HL-60 (cell line): ENCODE measurements around the gene FGF4.

ENCODE experiments used
- DNase-seq, 2 experiments: peaks; one replicate each; pipeline ENCODE4 v3.0.0-alpha.2; 2010 to 2020; ENCODE audit warnings: low read depth in 1 of 2, low spot score in 1 of 2
- H3K27ac ChIP-seq: fragments of 250-450 bp; sonication (Bioruptor Pico); replicated peaks from 2 replicates; pipeline ENCODE4 v1.5.1; 2020; ENCODE audit warnings: mild to moderate bottlenecking, moderate library complexity
- H3K27me3 ChIP-seq: fragments of 250-450 bp; sonication (Bioruptor Pico); 2 replicates; pipeline ENCODE4 v1.5.1; 2021; ENCODE audit warnings: mild to moderate bottlenecking, moderate library complexity; ENCODE audit not compliant: insufficient read depth, poor library complexity, severe bottlenecking
- H3K4me3 ChIP-seq: replicated peaks from 2 replicates; pipeline ENCODE4 v1.5.1; 2011; ENCODE audit warnings: mild to moderate bottlenecking, control low read depth, low read length; ENCODE audit not compliant: insufficient read depth
- GABPA ChIP-seq: IDR thresholded peaks from 2 replicates; pipeline ENCODE4 v1.6.1; 2012; ENCODE audit warnings: low read depth
- POLR2AphosphoS5 ChIP-seq: IDR thresholded peaks from 2 replicates; pipeline ENCODE4 v1.6.1; 2012; ENCODE audit warnings: low read depth
- SPI1 ChIP-seq: IDR thresholded peaks from 2 replicates; pipeline ENCODE4 v1.6.1; 2012; ENCODE audit warnings: low read depth, mild to moderate bottlenecking, borderline replicate concordance
- TF ChIP-seq, protein P1 (sequence below): IDR thresholded peaks from 2 replicates; pipeline ENCODE4 v1.6.1; 2012; ENCODE audit warnings: low read depth; ENCODE audit not compliant: insufficient replicate concordance
- TF ChIP-seq, protein P2 (sequence below): IDR thresholded peaks from one replicate; pipeline ENCODE4 v1.5.1; 2011; ENCODE audit warnings: low read length, control low read depth, inconsistent platforms; ENCODE audit not compliant: insufficient read depth

Gene FGF4

GRCh38 chr11:69730500-69730899, 44.6 kb downstream of the FGF4 start:
- DNase-seq, result no peak
- peaks cover 2% of the 10 kb centered on the region for H3K27me3 ChIP-seq
- H3K4me3 ChIP-seq, result no peak overlapping the region
- H3K27ac ChIP-seq, result no peak overlapping the region
- no peak for TF ChIP-seq GABPA

DNA sequence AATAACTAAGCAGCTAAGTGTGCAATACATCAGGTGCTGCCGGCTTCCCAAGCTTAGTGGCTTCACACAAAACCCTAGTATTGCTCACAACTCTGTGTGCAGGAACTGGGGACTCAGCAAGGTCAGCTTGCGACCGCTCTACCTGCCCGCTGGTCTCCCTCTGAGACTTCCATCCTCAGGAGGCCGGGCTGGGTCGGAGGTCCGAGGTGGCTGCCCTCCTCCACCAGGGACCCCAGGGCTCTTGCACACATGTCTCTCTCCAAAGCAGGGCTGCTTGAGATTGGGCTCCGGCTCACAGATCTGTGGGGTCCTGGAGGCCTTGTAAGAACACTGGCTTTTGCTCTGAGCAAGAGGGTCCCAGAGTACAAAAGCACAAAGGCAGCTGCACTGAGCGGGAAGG, 45.9 kb downstream of the FGF4 start:
- no peak for DNase-seq
- no peak for TF ChIP-seq POLR2AphosphoS5
- no peak for TF ChIP-seq GABPA
- TF ChIP-seq, protein P1, sequence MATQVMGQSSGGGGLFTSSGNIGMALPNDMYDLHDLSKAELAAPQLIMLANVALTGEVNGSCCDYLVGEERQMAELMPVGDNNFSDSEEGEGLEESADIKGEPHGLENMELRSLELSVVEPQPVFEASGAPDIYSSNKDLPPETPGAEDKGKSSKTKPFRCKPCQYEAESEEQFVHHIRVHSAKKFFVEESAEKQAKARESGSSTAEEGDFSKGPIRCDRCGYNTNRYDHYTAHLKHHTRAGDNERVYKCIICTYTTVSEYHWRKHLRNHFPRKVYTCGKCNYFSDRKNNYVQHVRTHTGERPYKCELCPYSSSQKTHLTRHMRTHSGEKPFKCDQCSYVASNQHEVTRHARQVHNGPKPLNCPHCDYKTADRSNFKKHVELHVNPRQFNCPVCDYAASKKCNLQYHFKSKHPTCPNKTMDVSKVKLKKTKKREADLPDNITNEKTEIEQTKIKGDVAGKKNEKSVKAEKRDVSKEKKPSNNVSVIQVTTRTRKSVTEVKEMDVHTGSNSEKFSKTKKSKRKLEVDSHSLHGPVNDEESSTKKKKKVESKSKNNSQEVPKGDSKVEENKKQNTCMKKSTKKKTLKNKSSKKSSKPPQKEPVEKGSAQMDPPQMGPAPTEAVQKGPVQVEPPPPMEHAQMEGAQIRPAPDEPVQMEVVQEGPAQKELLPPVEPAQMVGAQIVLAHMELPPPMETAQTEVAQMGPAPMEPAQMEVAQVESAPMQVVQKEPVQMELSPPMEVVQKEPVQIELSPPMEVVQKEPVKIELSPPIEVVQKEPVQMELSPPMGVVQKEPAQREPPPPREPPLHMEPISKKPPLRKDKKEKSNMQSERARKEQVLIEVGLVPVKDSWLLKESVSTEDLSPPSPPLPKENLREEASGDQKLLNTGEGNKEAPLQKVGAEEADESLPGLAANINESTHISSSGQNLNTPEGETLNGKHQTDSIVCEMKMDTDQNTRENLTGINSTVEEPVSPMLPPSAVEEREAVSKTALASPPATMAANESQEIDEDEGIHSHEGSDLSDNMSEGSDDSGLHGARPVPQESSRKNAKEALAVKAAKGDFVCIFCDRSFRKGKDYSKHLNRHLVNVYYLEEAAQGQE, result no peak
- TF ChIP-seq, protein P2, sequence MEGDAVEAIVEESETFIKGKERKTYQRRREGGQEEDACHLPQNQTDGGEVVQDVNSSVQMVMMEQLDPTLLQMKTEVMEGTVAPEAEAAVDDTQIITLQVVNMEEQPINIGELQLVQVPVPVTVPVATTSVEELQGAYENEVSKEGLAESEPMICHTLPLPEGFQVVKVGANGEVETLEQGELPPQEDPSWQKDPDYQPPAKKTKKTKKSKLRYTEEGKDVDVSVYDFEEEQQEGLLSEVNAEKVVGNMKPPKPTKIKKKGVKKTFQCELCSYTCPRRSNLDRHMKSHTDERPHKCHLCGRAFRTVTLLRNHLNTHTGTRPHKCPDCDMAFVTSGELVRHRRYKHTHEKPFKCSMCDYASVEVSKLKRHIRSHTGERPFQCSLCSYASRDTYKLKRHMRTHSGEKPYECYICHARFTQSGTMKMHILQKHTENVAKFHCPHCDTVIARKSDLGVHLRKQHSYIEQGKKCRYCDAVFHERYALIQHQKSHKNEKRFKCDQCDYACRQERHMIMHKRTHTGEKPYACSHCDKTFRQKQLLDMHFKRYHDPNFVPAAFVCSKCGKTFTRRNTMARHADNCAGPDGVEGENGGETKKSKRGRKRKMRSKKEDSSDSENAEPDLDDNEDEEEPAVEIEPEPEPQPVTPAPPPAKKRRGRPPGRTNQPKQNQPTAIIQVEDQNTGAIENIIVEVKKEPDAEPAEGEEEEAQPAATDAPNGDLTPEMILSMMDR, result no peak
- TF ChIP-seq SPI1, result no peak
- Histone ChIP-seq H3K27ac (no peak overlapping the region), H3K4me3 (no peak overlapping the region), H3K27me3 (peaks cover 5% of the 10 kb centered on the region)

DNA sequence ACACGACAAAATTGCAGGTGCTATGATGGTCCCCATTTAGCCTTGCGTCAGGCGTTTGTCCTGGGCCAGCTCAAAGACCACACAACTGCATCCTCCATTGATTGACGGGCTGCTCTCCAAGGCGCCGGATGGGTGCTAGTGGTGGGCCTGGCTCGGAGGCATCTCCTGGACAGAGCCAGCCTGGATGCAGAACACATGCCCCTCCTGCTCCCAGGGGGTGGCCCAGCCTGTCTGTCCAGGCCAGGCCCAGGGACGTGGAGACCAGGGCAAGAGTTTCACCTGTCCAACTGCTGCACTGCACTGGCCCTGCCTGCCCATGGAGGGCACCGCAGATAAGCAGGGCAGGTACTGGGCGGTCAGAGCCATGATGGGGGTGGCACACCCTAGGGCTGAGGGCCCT, 47.9 kb downstream of the FGF4 start:
- TF ChIP-seq SPI1, result no peak
- TF ChIP-seq, protein P1, result no peak
- TF ChIP-seq POLR2AphosphoS5, result no peak
- TF ChIP-seq GABPA, result no peak
- TF ChIP-seq, protein P2, result no peak
- DNase-seq, result no peak
- H3K27me3 ChIP-seq, result peaks cover 7% of the 10 kb centered on the region

DNA sequence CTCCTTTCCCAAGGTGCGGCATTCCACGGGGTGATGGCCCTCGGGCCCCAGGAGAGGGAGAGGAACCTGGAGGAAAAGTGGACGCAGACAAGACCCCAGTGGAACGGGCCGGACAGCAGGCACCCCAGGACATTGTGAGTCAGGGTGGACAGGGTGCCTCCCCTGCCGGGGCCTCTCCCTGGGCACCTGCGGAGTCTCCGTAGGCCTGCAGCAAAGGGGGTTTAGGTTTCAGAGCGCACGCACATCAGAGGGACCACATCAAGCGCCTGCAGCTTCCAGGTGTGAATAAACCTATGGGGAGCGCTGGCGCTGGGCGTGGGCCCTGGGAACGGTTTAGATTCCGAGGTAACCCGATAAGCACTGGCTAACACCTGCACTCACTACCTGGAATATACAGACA, 48.7 kb downstream of the FGF4 start:
- H3K27ac ChIP-seq, result no peak overlapping the region
- H3K27me3 ChIP-seq, result peaks cover 10% of the 10 kb centered on the region
- DNase-seq, result no peak

More for the DNA sequence above, 47.9 kb downstream of the FGF4 start:
- no peak overlapping the region for H3K4me3 ChIP-seq
- H3K27ac ChIP-seq, result no peak overlapping the region

More for the DNA sequence above, 48.7 kb downstream of the FGF4 start:
- no peak overlapping the region for H3K4me3 ChIP-seq
- TF ChIP-seq SPI1 (no peak), POLR2AphosphoS5 (no peak), GABPA (no peak)
- TF ChIP-seq, protein P2, result no peak
- TF ChIP-seq, protein P1, result no peak
